Coronary artery (tissue), 2 donors: ENCODE measurements around the gene MAEA.
"Not testable (repeated sequence)": the region's sequence is repeated elsewhere in the genome, so short reads cannot be mapped to it uniquely, and the experiment has no call there.

Experiments
- DNase-seq: peaks from one replicate; pipeline ENCODE4 v3.0.0-alpha.2; 2017; ENCODE audit warnings: low spot score
- H3K27ac ChIP-seq, 2 donors: fragments of 200-600 bp; sonication (generic); one replicate each; pipeline ENCODE4 v1.5.1; 2016 to 2019
- H3K4me3 ChIP-seq: fragments of 200-600 bp; sonication (generic); 2 replicates; pipeline ENCODE4 v1.5.1; 2016; ENCODE audit warnings: mild to moderate bottlenecking, moderate library complexity
- TF ChIP-seq, protein P1 (sequence below): fragments of 200-600 bp; sonication (generic); IDR thresholded peaks from one replicate; pipeline ENCODE4 v1.5.1; 2019; ENCODE audit warnings: antibody characterized with exemption

Gene MAEA

DNA sequence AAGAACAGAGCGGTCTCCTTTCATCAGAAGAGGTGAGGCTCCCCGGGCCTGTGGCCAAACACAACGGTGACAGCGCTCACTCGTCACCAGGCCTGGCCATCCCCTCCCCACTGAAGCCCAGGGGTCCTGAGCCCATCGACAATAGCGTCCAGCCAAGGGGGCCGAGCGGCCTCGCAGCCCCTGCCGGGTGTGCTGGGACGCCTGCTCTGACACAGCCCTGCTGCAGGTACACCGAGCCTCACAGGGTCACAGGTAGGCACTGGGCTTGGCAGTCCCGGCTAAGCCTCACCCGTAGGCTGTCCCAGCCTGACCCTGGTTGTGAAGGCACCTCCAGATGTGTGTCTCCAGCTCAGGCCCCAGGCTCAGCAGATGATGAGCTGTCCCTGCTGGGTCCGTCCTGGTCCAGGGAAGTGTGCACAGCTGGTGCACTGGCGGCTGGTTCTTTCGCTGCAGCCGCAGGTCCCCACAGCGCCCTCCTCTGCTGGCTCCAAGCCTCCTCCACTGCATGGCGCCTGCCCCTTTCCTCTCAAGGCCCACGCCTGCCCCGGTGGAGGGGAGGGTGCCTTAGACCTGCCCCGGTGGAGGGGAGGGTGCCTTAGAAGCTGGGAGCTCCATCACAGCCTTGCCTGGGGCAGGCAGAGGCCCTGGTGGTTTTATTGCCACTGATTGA, 78.9 kb downstream of the MAEA start:
- TF ChIP-seq, protein P1, sequence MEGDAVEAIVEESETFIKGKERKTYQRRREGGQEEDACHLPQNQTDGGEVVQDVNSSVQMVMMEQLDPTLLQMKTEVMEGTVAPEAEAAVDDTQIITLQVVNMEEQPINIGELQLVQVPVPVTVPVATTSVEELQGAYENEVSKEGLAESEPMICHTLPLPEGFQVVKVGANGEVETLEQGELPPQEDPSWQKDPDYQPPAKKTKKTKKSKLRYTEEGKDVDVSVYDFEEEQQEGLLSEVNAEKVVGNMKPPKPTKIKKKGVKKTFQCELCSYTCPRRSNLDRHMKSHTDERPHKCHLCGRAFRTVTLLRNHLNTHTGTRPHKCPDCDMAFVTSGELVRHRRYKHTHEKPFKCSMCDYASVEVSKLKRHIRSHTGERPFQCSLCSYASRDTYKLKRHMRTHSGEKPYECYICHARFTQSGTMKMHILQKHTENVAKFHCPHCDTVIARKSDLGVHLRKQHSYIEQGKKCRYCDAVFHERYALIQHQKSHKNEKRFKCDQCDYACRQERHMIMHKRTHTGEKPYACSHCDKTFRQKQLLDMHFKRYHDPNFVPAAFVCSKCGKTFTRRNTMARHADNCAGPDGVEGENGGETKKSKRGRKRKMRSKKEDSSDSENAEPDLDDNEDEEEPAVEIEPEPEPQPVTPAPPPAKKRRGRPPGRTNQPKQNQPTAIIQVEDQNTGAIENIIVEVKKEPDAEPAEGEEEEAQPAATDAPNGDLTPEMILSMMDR, result no peak
- no peak overlapping the region for H3K27ac ChIP-seq
- no peak overlapping the region for H3K4me3 ChIP-seq
- DNase-seq, result no peak

GRCh38 chr4:1369091-1369450, 79.4 kb downstream of the MAEA start:
- no peak overlapping the region for H3K4me3 ChIP-seq
- TF ChIP-seq, protein P1, result no peak
- DNase-seq, result no peak

DNA sequence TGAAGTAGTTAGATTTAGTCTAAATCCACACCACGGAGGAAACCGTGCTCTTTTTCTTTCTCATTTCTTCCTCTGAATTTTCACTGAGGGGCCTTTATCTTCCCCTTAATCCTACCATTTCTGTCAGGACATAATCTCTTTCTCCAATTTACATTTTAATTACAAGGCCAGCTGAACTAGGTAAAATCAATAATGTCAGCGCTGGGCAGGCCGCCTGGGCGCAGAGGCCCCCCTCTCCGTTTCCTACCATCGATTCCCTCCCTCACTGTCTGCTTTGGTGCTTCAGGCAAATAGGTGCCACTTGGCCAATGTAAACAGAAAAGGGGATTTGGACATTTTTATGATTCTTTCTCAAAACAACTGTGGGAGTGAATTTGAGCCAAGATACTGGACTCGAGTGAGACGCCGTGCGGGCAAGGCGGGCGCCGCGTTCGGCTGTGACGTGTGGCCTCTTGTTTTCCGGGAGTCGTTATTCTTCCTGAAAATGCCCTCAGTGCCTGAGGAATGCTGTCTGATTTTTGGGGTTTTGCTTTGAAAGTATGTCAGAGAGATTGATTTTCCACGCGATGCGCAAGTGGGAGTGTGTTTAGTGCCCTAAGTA, 79.9 kb downstream of the MAEA start:
- no peak overlapping the region for H3K27ac ChIP-seq
- TF ChIP-seq, protein P1, result no peak
- DNase-seq, result no peak
- no peak overlapping the region for H3K4me3 ChIP-seq

More at GRCh38 chr4:1369091-1369450, 79.4 kb downstream of the MAEA start:
- H3K27ac ChIP-seq, result no peak overlapping the region

GRCh38 chr4:1370321-1371124, 80.8 kb downstream of the MAEA start:
- no peak for DNase-seq
- H3K27ac ChIP-seq, result no peak overlapping the region
- TF ChIP-seq, protein P1, result no peak
- H3K4me3 ChIP-seq, result no peak overlapping the region

GRCh38 chr4:1371176-1372165, 81.8 kb downstream of the MAEA start:
- H3K27ac ChIP-seq, result no peak overlapping the region
- DNase-seq, result no peak
- no peak overlapping the region for H3K4me3 ChIP-seq
- TF ChIP-seq, protein P1, result no peak

DNA sequence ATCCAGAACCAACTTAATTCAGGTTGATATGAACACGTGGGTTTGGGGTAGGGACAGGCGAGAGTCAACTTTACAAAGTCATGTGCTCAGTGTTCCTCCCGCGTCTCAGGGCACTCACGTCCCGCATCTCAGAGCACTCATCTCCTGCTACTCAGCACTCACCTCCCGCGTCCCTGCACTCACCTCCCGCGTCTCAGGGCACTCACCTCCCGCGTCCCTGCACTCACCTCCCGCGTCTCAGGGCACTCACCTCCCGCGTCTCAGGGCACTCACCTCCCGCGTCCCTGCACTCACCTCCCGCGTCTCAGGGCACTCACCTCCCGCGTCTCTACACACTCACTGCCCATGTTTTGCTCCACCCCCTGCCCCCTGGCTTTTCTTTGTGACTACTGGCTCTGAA, 82.9 kb downstream of the MAEA start:
- not testable (repeated sequence) for H3K27ac ChIP-seq, DNase-seq

More for the DNA sequence above, 82.9 kb downstream of the MAEA start:
- H3K4me3 ChIP-seq, result not testable (repeated sequence)
